MCF 10A (cell line): ENCODE results near the gene COL5A2. TPM values are rescaled to one million over a fixed set of nuclear protein-coding genes. Genes with fewer than 3 reads are reported as not detected.

Source experiments
- BruUV-seq: library from RNA; stranded (reverse); fragments of 400-500 nt; replicated peaks from 2 replicates; lab custom pipeline; 2021; lab: Mats Ljungman, UMichigan
- CTCF ChIA-PET: fragments of 300-600 bp; sonication (Branson Sonifier 250); formaldehyde crosslinking; extraction: SDS; loops from one replicate; lab custom pipeline; 2021; ENCODE audit warnings: antibody characterized with exemption, inconsistent platforms; lab: Yijun Ruan, JAX
- POLR2A ChIA-PET: fragments of 300-600, 350-650 bp; sonication (Branson Sonifier 250); formaldehyde crosslinking; extraction: SDS; loops from one replicate; lab custom pipeline; 2020; ENCODE audit warnings: antibody characterized with exemption, inconsistent platforms; lab: Yijun Ruan, JAX
- DNase-seq: peaks from one replicate; pipeline ENCODE4 v3.0.0-alpha.2; 2018; ENCODE audit not compliant: unreplicated experiment
- H3K27ac Mint-ChIP-seq: one replicate; pipeline ENCODE4 v1.8.0; 2022; ENCODE audit warnings: mild to moderate bottlenecking, low read depth, mixed read lengths; ENCODE audit not compliant: unreplicated experiment
- H3K27me3 Mint-ChIP-seq: one replicate; pipeline ENCODE4 v1.8.0; 2022; ENCODE audit warnings: mixed read lengths; ENCODE audit not compliant: insufficient read depth, unreplicated experiment
- H3K36me3 Mint-ChIP-seq: one replicate; pipeline ENCODE4 v1.8.0; 2022; ENCODE audit warnings: mild to moderate bottlenecking, moderate library complexity, mixed read lengths; ENCODE audit not compliant: insufficient read depth, unreplicated experiment
- H3K4me1 Mint-ChIP-seq: one replicate; pipeline ENCODE4 v1.8.0; 2022; ENCODE audit warnings: mixed read lengths; ENCODE audit not compliant: insufficient read depth, unreplicated experiment
- H3K4me3 Mint-ChIP-seq: one replicate; pipeline ENCODE4 v1.8.0; 2022; ENCODE audit warnings: mild to moderate bottlenecking, moderate library complexity, mixed read lengths; ENCODE audit not compliant: unreplicated experiment
- H3K9me3 Mint-ChIP-seq: one replicate; pipeline ENCODE4 v1.8.0; 2022; ENCODE audit warnings: mixed read lengths; ENCODE audit not compliant: unreplicated experiment
- CTCF ChIP-seq: fragments of 200-600 bp; IDR thresholded peaks from one replicate; pipeline ENCODE4 v1.8.0; 2022; ENCODE audit warnings: antibody characterized with exemption, mild to moderate bottlenecking; ENCODE audit not compliant: unreplicated experiment
- intact Hi-C: fragments of 100-400 bp; cut with micrococcal nuclease; formaldehyde crosslinking; loops from 2 replicates; pipeline ENCODE4 v1.14.1; 2022
- total RNA-seq: library from RNA; stranded (reverse); gene quantifications from 2 replicates; pipeline ENCODE4 v1.2.3, GENCODE V29; 2022

The COL5A2 gene
- total RNA-seq, 1 experiment from 2014 or later, result 7.4 TPM

- intact Hi-C loops, result no loop called here
- no peak overlapping the region for H3K4me3 Mint-ChIP-seq
- peak overlapping the region; percentile 59 for H3K27ac Mint-ChIP-seq
- BruUV-seq, result no TSS peak
- ChIA-PET POLR2A (interaction anchor here (0.6 to 1.1 kb wide), 3 partner anchors 14 to 17 kb away, joined by 3 read pairs; no protein-coding TSS in a partner anchor), CTCF (interaction anchor here (0.7 kb wide), 2 partner anchors 618 to 1509 kb away, joined by 3 read pairs; no protein-coding TSS in a partner anchor)
- TF ChIP-seq CTCF, result no peak
- H3K4me1 Mint-ChIP-seq, result peaks cover 11% of the 10 kb centered on the region
- H3K27me3 Mint-ChIP-seq, result no peaks in the 10 kb centered on the region
- H3K36me3 Mint-ChIP-seq, result no peaks in the 10 kb centered on the region
- peaks cover 6% of the 10 kb centered on the region for H3K9me3 Mint-ChIP-seq
- DNase-seq, result no peak
Measured at GRCh38 chr2:189191766-189192165, 12.2 kb upstream of the COL5A2 start.

GRCh38 chr2:189190685-189191084 is 11.1 kb upstream of the COL5A2 start:
- Mint-ChIP-seq H3K9me3 (peaks cover 6% of the 10 kb centered on the region), H3K27me3 (no peaks in the 10 kb centered on the region), H3K4me3 (no peak overlapping the region), H3K4me1 (peaks cover 11% of the 10 kb centered on the region), H3K36me3 (no peaks in the 10 kb centered on the region), H3K27ac (peak overlapping the region; percentile 62)
- no peak for DNase-seq
- intact Hi-C loops, result no loop called here
- ChIA-PET POLR2A (interaction anchor here (1.1 kb wide), 1 partner anchor 16 kb away, joined by 3 read pairs; no protein-coding TSS in a partner anchor), CTCF (interaction anchor here (0.6 to 0.8 kb wide), 3 partner anchors 8 to 499 kb away, joined by 3 to 4 read pairs (median 4); no protein-coding TSS in a partner anchor)
- BruUV-seq, result no TSS peak
- no peak for TF ChIP-seq CTCF

- no peaks in the 10 kb centered on the region for H3K27me3 Mint-ChIP-seq
- H3K4me3 Mint-ChIP-seq, result no peak overlapping the region
- intact Hi-C loops, result no loop called here
- POLR2A ChIA-PET, result interaction anchor here (0.7 kb wide), 1 partner anchor 11 kb away, joined by 3 read pairs; no protein-coding TSS in a partner anchor
- H3K36me3 Mint-ChIP-seq, result no peaks in the 10 kb centered on the region
- no TSS peak for BruUV-seq
- no peak for TF ChIP-seq CTCF
- DNase-seq, result no peak
- no peaks in the 10 kb centered on the region for H3K9me3 Mint-ChIP-seq
- H3K27ac Mint-ChIP-seq, result no peak overlapping the region
- CTCF ChIA-PET, result no interaction called here
- H3K4me1 Mint-ChIP-seq, result peaks cover 11% of the 10 kb centered on the region
Measured at GRCh38 chr2:189188115-189188805, 8.7 kb upstream of the COL5A2 start.

GRCh38 chr2:189183170-189183569 is 3.6 kb upstream of the COL5A2 start:
- no peak overlapping the region for H3K27ac Mint-ChIP-seq
- TF ChIP-seq CTCF, result no peak
- CTCF ChIA-PET, result no interaction called here

More at GRCh38 chr2:189183170-189183569, 3.6 kb upstream of the COL5A2 start:
- intact Hi-C loops, result no loop called here
- POLR2A ChIA-PET, result no interaction called here
- no peaks in the 10 kb centered on the region for H3K27me3 Mint-ChIP-seq
- DNase-seq, result no peak
- H3K4me1 Mint-ChIP-seq, result no peaks in the 10 kb centered on the region
- H3K36me3 Mint-ChIP-seq, result no peaks in the 10 kb centered on the region
- BruUV-seq, result no TSS peak
- no peaks in the 10 kb centered on the region for H3K9me3 Mint-ChIP-seq
- no peak overlapping the region for H3K4me3 Mint-ChIP-seq
